T47D (cell line): Measurements from ENCODE around the gene GALNTL6.
"Not testable (repeated sequence)": the region's sequence is repeated elsewhere in the genome, so short reads cannot be mapped to it uniquely, and the experiment has no call there.

Experiments
- DNase-seq, 2 experiments: peaks; one replicate each; pipeline versions ENCODE4 v3.0.0 to v3.0.0-alpha.2; 2011 to 2012; ENCODE audit warnings: low read depth in 1 of 2, low spot score in 1 of 2
- JUND ChIP-seq: IDR thresholded peaks from 2 replicates; pipeline ENCODE4 v1.6.1; 2012; ENCODE audit warnings: low read depth
- in situ Hi-C: cut with HindIII; loops from 2 replicates; pipeline ENCODE4 v1.10.0; 2016; ENCODE audit warnings: low sequenced_read_pairs, low pct_unique_long_range_greater_than_20kb

Gene GALNTL6

DNA sequence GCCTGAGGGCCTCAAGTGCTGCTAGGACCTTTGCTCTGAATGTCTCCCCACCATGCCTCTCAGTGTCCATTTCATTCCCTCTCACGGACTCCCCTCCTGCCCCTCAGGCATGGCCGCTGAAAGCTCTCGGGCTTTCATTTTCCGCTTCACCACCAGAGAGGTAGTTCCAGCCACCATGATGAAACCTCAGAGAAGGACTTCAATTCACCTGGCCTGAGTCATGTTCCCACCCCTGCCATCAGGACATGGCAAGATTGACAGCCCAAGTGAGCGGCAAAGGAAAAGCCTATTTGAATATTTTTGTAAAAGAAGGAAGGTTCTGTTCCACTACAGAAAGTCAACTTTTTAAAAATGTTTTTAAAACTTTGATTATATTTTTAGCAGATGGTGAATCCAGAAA lies 1106.1 kb downstream of the GALNTL6 start:
- no peak for DNase-seq
- TF ChIP-seq JUND = no peak
- in situ Hi-C loops = no loop called here

DNA sequence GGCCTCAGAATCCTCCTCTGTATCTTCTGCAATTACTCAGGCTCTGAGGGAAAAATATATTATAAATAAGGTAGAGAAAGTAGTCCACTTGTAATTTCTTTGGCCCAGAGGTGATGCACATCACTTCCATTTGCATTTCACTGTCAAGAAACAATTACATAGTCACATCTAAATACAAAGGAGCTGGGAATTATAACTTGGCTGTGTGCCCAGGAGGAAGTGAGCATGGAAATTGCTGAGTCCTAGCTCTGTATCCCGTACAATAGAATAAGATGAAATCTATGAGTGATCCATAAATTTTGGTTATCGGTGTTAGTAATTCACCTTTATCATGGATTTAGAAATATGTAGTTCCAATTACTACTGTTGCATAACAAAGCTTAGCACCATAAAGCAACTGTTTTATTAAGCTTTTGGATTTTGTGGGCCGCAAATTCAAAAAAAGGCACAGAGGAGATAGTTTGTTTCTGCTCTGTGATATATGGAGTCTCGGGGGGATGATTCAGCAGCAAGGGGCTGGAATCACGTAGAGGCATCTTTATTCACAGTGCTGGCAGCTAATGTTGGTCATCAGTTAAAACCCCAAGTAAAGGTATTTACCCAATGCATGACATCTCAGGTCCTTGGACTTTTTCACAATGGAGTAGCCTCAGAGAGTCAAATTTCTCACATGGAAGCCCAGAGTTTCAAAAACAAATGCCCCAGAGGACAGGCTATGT lies 1114.1 kb downstream of the GALNTL6 start:
- DNase-seq = no peak
- TF ChIP-seq JUND = no peak
- in situ Hi-C loops = no loop called here

DNA sequence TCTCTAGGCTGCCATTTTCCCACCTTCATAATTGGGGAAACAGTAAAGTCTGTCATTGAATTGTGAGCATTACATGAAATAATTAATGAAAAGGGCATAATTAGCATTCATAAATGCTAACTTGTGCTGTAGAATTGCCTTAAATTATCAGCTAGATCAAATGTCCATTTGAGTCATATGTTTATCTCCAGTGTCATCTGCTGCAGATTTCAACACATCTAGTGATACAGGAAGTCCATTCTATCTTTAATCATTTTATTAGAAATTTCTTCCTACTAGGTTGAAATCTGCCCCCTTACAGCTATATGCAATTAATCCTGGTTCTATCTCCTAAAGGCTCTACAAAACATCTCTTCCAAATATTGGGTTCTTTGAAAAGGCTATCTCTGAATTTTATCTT lies 1115.1 kb downstream of the GALNTL6 start:
- no peak for DNase-seq
- in situ Hi-C loops = no loop called here
- no peak for TF ChIP-seq JUND

DNA sequence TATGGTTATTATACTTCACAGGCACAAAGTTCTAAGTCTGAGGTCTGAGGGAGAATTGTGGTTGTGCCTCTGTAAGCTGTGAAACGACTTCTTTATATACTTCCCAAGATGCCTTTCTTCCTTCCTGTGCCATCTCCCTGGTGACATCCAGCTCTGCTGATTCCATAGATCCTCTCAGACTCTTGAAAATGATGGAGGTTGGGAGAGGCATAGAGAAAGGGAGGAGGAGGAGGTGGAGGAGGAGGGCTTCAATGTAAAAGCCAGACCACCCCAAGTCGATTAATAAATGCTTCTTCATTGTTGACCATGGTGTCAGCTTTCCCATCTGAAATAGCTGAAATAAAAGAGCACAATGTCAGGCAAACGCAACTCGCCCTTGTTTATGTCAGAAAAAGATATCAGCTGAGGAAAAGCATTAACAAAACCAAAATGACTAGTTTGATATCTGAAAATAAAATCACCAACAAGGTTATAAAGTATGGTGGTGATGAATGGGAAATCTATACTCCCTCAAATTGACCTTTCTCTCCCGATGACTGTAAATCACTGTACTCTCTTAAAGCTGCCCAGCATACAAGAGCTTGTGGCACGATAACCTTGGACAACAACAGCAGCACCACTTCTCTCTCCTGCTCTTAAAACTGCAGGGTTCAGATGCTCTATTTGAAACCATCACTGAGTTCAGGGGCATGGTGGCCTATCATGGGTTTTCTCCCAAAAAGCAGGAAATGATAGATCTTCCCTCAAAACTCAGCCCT lies 1125.0 kb downstream of the GALNTL6 start:
- no peak for TF ChIP-seq JUND
- DNase-seq = no peak
- in situ Hi-C loops = no loop called here

DNA sequence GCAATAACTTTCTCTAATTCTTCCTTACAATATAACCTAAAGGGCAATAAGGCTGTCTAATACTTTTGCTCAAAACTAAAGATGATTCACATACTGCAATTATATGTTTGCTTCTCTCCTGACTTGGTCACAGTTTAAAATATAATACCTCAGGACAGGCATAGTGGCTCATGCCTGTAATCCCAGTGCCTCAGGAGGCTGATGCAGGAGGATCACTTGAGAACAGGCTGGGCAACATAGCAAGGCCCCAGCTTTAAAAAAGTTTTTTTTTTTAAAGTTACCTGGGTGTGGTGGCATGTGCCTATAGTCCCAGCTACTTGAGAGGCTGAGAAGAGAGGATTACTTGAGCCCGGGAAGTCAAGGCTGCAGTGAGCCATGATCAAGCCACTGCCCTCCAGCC lies 1125.7 kb downstream of the GALNTL6 start:
- TF ChIP-seq JUND = no peak
- DNase-seq = no peak
- in situ Hi-C loops = no loop called here

DNA sequence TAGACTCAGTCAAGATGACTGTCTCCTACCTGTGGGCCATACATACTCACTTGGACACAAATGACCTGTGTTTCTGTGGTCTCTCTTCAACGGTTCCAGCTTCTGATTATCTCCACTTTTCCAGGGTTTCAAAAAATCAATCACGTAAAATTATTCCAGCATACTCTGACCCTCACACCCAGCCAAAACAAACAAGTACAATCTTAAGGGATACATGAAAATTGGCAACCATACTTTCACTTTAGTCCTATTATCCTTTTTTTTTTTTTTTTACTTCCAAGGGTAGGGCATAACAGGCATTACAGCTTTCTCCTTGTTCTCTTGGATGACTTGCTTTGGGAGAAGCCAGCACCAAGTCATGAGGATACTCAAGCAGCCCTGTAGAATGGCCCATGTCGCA lies 1129.6 kb downstream of the GALNTL6 start:
- no peak for TF ChIP-seq JUND
- in situ Hi-C loops = no loop called here
- DNase-seq = no peak

DNA sequence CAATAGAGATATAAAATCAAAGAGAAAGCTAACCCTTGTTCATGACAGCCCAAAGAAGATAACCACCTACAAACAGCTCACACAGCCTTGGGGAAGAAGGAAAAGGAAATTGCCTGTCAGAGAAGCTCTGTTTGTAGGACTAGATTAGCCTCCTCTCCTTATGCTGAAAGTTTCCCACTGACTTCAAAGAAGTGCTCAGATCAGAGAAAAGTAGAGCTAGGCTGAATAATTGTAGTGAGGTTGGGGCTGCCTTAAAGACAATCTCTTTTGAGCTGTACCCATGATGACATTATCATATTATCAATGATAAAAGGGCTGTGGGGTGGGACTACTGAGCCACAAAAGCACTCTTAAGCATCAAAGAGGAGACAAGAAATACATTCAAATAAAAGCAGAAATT lies 1132.4 kb downstream of the GALNTL6 start:
- no peak for TF ChIP-seq JUND
- in situ Hi-C loops = no loop called here
- no peak for DNase-seq

DNA sequence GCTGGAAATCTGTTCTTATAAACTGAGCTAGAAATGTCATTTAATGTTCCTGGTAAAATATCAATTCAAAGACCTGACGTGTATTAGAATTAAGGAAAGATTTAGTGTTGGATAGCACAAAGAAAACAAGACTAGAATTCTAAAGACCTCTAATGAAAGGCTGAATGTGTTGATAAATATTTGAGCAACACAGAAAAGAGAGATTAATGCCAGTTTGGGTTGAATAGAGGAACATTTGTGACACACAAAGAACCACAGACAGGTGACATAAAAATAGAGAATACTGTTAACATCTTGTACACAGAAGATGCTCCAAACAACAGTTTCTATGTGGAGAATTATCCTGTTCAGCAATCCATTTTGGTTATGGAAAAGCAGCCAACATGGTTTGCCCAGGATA lies 1133.3 kb downstream of the GALNTL6 start:
- DNase-seq = no peak
- TF ChIP-seq JUND = no peak
- in situ Hi-C loops = no loop called here

DNA sequence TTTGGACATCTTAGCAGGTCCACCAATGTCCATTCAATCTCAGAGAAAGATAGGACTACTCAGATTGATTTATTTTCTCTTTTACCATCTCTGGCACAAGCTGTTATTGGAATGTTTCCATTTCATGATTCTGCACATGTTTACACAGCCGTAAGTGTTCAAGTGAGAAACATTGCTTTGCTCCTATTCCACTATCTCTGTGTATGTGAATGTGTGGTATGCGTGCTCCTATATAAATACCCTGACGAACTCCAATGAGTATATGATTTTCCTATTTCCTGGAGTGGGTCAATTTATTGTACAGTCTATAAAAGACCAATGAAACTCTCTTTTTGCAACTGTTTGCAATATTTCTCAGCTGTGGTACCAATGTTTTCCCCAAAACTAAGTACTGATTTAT lies 1134.4 kb downstream of the GALNTL6 start:
- in situ Hi-C loops = no loop called here
- DNase-seq = no peak
- no peak for TF ChIP-seq JUND

DNA sequence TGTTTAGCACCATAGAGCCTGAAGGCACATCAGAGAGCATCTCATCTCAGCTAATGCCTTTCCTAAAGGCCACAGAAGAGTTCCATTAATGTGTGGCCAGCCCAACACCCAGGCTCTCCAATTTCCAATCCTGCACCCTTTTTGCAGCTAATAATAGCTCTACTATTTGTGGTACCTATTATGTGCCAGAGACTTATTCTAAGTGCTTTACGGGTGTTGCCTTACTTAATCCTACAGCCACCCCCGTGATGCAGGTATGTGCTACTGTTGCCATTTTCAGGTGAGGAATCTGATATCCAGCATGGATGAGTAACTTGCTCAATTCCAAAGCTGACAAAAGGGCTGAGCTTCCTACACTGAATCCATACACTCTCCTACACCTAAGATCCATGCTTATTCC lies 1137.8 kb downstream of the GALNTL6 start:
- in situ Hi-C loops = no loop called here
- DNase-seq = no peak
- TF ChIP-seq JUND = no peak

DNA sequence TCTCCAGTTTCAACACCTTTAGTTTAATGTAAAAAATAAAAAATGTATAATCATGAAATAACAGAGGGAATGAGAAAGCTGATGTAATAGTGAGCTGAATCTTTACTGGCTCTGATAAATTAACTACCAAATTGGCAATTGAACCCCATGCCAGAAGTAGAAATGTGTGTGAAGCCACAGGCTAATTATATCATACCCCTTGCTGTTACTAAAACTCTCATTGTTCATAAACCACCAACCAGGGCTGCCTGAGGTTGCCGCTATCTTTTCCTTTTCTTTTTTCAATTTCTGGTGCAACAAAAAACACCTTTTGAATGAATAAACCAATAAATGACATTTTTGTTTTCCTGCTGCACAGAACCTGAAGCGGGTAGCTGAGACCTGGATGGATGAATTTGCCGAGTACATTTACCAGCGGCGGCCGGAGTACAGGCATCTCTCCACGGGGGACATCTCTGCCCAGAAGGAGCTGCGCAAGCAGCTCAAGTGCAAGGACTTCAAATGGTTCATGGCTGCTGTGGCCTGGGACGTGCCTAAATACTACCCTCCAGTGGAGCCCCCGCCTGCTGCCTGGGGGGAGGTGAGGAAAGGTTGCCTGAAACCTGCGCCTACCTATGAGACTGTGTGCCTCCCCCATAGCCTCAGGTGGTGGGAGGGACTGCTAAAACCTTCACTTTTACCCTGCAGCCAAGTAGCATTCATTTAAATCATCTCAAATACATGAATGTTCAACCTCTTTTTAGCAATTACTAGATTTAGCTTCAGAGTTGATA lies 1138.7 kb downstream of the GALNTL6 start:
- in situ Hi-C loops = no loop called here
- DNase-seq = no peak
- no peak for TF ChIP-seq JUND

DNA sequence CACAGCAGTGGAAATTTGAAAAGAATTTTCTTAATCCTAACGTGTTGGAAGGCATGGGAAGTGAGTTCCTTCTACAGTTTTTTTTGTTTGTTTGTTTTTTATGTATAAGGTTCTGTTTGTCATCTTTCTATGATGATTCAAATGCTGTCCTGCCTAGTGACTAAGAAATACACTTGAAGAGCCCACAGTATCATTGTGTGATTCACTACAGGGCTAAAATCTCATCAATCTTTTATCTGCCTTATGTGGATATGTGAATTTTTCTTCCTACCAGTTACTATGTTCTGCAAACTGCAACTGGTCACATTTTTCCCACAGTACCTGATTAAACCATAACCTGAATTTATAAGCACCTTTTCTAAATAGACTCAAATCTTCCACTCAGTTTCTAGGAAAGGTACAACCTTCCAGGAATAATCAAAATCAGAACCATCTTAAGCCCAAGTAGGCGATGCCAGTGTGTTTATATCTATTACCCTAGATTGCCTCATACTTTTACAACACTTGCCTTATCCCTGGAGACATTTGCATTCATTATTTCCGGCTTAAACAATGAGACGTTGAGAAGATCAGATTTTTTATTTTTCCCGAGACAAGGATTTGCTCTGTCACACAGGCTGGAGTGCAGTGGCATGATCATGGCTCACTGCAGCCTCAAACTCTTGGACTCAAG lies 1140.8 kb downstream of the GALNTL6 start:
- no peak for DNase-seq
- in situ Hi-C loops = no loop called here
- no peak for TF ChIP-seq JUND

DNA sequence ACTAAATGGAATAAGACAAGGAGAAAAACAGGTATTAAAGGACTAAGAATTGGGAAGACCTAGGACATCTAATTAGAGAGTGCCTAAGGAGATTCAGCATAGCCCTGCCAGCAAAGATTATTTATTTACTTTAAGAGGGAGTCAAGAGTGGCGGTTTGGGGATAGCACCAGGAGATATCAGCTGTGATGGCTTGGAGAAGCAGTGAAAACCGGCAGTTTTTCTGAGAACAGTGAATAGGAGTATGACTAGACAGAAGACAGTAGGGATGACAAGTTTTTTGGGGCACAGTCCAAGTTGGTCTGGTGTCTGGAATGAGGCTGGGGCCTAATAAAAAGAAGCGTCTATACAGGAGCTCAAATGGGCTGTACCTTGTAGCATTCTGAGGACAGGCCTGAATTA lies 1143.1 kb downstream of the GALNTL6 start:
- in situ Hi-C loops, DNase-seq: not testable (repeated sequence)
